GM23338 (cell line): ENCODE measurements around the gene MRM2. TPM values are rescaled to one million over a fixed set of nuclear protein-coding genes. Genes with fewer than 3 reads are reported as not detected.

Experiments used
- ATAC-seq: fragments of 200-7000 bp; cut with Tn5 transposase; 3 replicates; pipeline ENCODE4 v1.9.1; 2020
- DNase-seq: peaks from one replicate; pipeline ENCODE4 v3.0.0-alpha.2; 2015; ENCODE audit warnings: low spot score
- H2AFZ ChIP-seq: fragments of 200-600 bp; sonication (generic); 2 replicates; pipeline ENCODE4 v1.8.0; 2016; ENCODE audit warnings: antibody characterized with exemption, mild to moderate bottlenecking, moderate library complexity
- H3F3A ChIP-seq: fragments of 200-600 bp; sonication (generic); replicated peaks from 2 replicates; pipeline ENCODE4 v1.8.0; 2017; ENCODE audit warnings: antibody characterized with exemption, mixed run types, low read depth
- H3K27ac ChIP-seq: fragments of 200-600 bp; sonication (generic); 2 replicates; pipeline ENCODE4 v1.6.1; 2016; ENCODE audit warnings: low read depth
- H3K27me3 ChIP-seq: fragments of 200-600 bp; sonication (generic); 2 replicates; pipeline ENCODE4 v1.8.0; 2016; ENCODE audit warnings: mild to moderate bottlenecking, mixed run types, moderate library complexity; ENCODE audit not compliant: insufficient read depth
- H3K36me3 ChIP-seq: fragments of 200-600 bp; sonication (generic); 2 replicates; pipeline ENCODE4 v1.8.0; 2016; ENCODE audit warnings: mild to moderate bottlenecking; ENCODE audit not compliant: insufficient read depth
- H3K4me1 ChIP-seq: fragments of 200-600 bp; sonication (generic); 2 replicates; pipeline ENCODE4 v1.8.0; 2016; ENCODE audit warnings: mild to moderate bottlenecking, moderate library complexity; ENCODE audit not compliant: insufficient read depth
- H3K4me2 ChIP-seq: fragments of 200-600 bp; sonication (generic); 2 replicates; pipeline ENCODE4 v1.7.1; 2017; ENCODE audit warnings: mixed run types
- H3K4me3 ChIP-seq: fragments of 200-600 bp; sonication (generic); 2 replicates; pipeline ENCODE4 v1.6.1; 2016; ENCODE audit warnings: mixed run types
- H3K79me2 ChIP-seq: fragments of 200-600 bp; sonication (generic); replicated peaks from 2 replicates; pipeline ENCODE4 v1.8.0; 2017; ENCODE audit warnings: mild to moderate bottlenecking; ENCODE audit not compliant: insufficient read depth
- H3K9me2 ChIP-seq: fragments of 200-600 bp; sonication (generic); 2 replicates; pipeline ENCODE4 v1.8.0; 2017; ENCODE audit not compliant: insufficient read depth
- H4K20me1 ChIP-seq: fragments of 200-600 bp; sonication (generic); replicated peaks from 2 replicates; pipeline ENCODE4 v1.8.0; 2017; ENCODE audit warnings: mild to moderate bottlenecking; ENCODE audit not compliant: insufficient read depth
- H3K27ac Mint-ChIP-seq: 2 replicates; pipeline ENCODE4 v1.8.0; 2020; ENCODE audit warnings: inconsistent platforms, mild to moderate bottlenecking, moderate library complexity, mixed read lengths
- H3K27me3 Mint-ChIP-seq: 3 replicates; pipeline ENCODE4 v1.8.0; 2022; ENCODE audit warnings: low read depth, mild to moderate bottlenecking, moderate library complexity, mixed read lengths, inconsistent platforms; ENCODE audit not compliant: insufficient read depth, poor library complexity
- H3K36me3 Mint-ChIP-seq: 3 replicates; pipeline ENCODE4 v1.8.0; 2021; ENCODE audit warnings: low read depth, mild to moderate bottlenecking, inconsistent platforms, moderate library complexity, mixed read lengths
- H3K4me1 Mint-ChIP-seq: 3 replicates; pipeline ENCODE4 v1.8.0; 2020; ENCODE audit warnings: mild to moderate bottlenecking, inconsistent platforms, mixed read lengths
- H3K4me3 Mint-ChIP-seq: 3 replicates; pipeline ENCODE4 v1.8.0; 2021; ENCODE audit warnings: moderate library complexity, mild to moderate bottlenecking, inconsistent platforms, mixed read lengths
- H3K9me3 Mint-ChIP-seq: 3 replicates; pipeline ENCODE4 v1.8.0; 2020; ENCODE audit warnings: moderate library complexity, mild to moderate bottlenecking, inconsistent platforms, mixed read lengths
- CREB1 ChIP-seq: fragments of 250-450 bp; sonication (Bioruptor Pico); IDR thresholded peaks from 2 replicates; pipeline ENCODE4 v1.5.0; 2020; ENCODE audit warnings: low read depth, mild to moderate bottlenecking, moderate library complexity
- CTCF ChIP-seq, 2 experiments: fragments of 200-600 bp in 1 of 2; sonication (generic) in 1 of 2; conservative IDR thresholded peaks; 2 replicates each; pipeline versions ENCODE4 v1.5.1 to v1.6.1; 2016 to 2017; ENCODE audit warnings: antibody characterized with exemption in 2 of 2, low read depth in 2 of 2, mild to moderate bottlenecking in 2 of 2, moderate library complexity in 1 of 2
- ETS1 ChIP-seq: IDR thresholded peaks from 2 replicates; pipeline ENCODE4 v1.6.1; 2016; ENCODE audit warnings: antibody characterized with exemption
- EZH2 ChIP-seq: fragments of 200-600 bp; sonication (generic); IDR thresholded peaks from one replicate; pipeline ENCODE4 v1.8.0; 2017; ENCODE audit warnings: antibody characterized with exemption, mild to moderate bottlenecking, low read depth; ENCODE audit not compliant: unreplicated experiment
- EZH2phosphoT487 ChIP-seq: fragments of 200-600 bp; sonication (generic); IDR thresholded peaks from one replicate; pipeline ENCODE4 v1.8.1; 2018; ENCODE audit warnings: antibody characterized with exemption; ENCODE audit not compliant: unreplicated experiment
- JUNB ChIP-seq: IDR thresholded peaks from one replicate; pipeline ENCODE4 v1.6.1; 2016; ENCODE audit warnings: antibody characterized with exemption; ENCODE audit not compliant: unreplicated experiment
- NANOG ChIP-seq: IDR thresholded peaks from 2 replicates; pipeline ENCODE4 v1.6.1; 2016; ENCODE audit warnings: antibody characterized with exemption, borderline replicate concordance
- POLR2AphosphoS5 ChIP-seq: IDR thresholded peaks from 2 replicates; pipeline ENCODE4 v1.6.1; 2016; ENCODE audit warnings: antibody characterized with exemption, low read depth
- REST ChIP-seq: IDR thresholded peaks from one replicate; pipeline ENCODE4 v1.6.1; 2018; ENCODE audit warnings: antibody characterized with exemption; ENCODE audit not compliant: unreplicated experiment
- STAT1 ChIP-seq: IDR thresholded peaks from one replicate; pipeline ENCODE4 v1.6.1; 2016; ENCODE audit warnings: antibody characterized with exemption; ENCODE audit not compliant: unreplicated experiment
- ZNF114 ChIP-seq: fragments of 250-450 bp; sonication (Bioruptor Pico); IDR thresholded peaks from 2 replicates; pipeline ENCODE4 v1.5.0; 2020; ENCODE audit warnings: mild to moderate bottlenecking, moderate library complexity
- ZNF331 ChIP-seq: fragments of 250-450 bp; sonication (Bioruptor Pico); IDR thresholded peaks from 2 replicates; pipeline ENCODE4 v1.5.0; 2020; ENCODE audit warnings: low read depth, mild to moderate bottlenecking, moderate library complexity
- ZNF462 ChIP-seq: fragments of 250-450 bp; sonication (Bioruptor Pico); IDR thresholded peaks from 2 replicates; pipeline ENCODE4 v1.5.0; 2020; ENCODE audit warnings: mild to moderate bottlenecking, moderate library complexity
- polyA plus RNA-seq: library from polyadenylated mRNA; unstranded; fragments of >200 nt; fragmentation: Nextera tagmentation; extraction: Ambion mirVana; gene quantifications from 2 replicates; pipeline ENCODE4 v1.2.1, GENCODE V29; 2016
- total RNA-seq: library from RNA; depleted of rRNA; stranded (reverse); fragments of >200 nt; shearing (Covaris generic); gene quantifications from 2 replicates; pipeline ENCODE4 v1.2.3, GENCODE V29; 2014

The MRM2 gene
- total and polyA plus RNA-seq, 2 experiments from 2014 or later = 30.0 to 37.8 TPM

GRCh38 chr7:2270495-2270894 lies 28.5 kb upstream of the MRM2 start:
- Histone ChIP-seq H3K36me3 (0 out of 2 replicates have a peak, but pooled peaks cover 2% of the 10 kb centered on the region), H3F3A (0 out of 2 replicates have a peak, but pooled peaks cover 3% of the 10 kb centered on the region), H3K9me2 (no peaks in the 10 kb centered on the region), H4K20me1 (no peaks in the 10 kb centered on the region), H3K4me1 (peaks cover 14% of the 10 kb centered on the region; the same call in 1 of the 2 replicates), H3K4me3 (no peak overlapping the region), H3K79me2 (no peaks in the 10 kb centered on the region), H3K4me2 (no peak overlapping the region), H3K27ac (0 out of 2 replicates have a peak overlapping the region, but pooled peaks have one; percentile 55), H3K27me3 (no peaks in the 10 kb centered on the region), H2AFZ (no peak overlapping the region)
- no peak overlapping the region for H3K4me3 Mint-ChIP-seq
- no peak; the same call in 2 of the 3 replicates for ATAC-seq
- H3K4me1 Mint-ChIP-seq = peaks cover 6% of the 10 kb centered on the region
- H3K9me3 Mint-ChIP-seq = peaks cover 11% of the 10 kb centered on the region
- peaks cover 2% of the 10 kb centered on the region for H3K27me3 Mint-ChIP-seq
- DNase-seq = no peak
- peaks cover 36% of the 10 kb centered on the region for H3K36me3 Mint-ChIP-seq
- no peak overlapping the region for H3K27ac Mint-ChIP-seq
- TF ChIP-seq ZNF331 (no peak), NANOG (no peak), JUNB (no peak), ETS1 (no peak), STAT1 (no peak), REST (no peak), ZNF462 (CRISPR knock-in tag) (no peak), EZH2phosphoT487 (no peak), ZNF114 (CRISPR knock-in tag) (no peak), POLR2AphosphoS5 (no peak), CTCF (conservative IDR thresholded peaks at IDR 0.05; ENCODE audit: low read depth in 2 of 2) (no peak), EZH2 (no peak), CREB1 (CRISPR knock-in tag) (no peak)
